GM18520 (cell line): ENCODE results near the gene HOXC6.

Experiments
- ATAC-seq: cut with Tn5 transposase; IDR thresholded peaks from one replicate; pipeline ENCODE4 v1.9.1; 2021; ENCODE audit not compliant: unreplicated experiment

The HOXC6 gene

DNA sequence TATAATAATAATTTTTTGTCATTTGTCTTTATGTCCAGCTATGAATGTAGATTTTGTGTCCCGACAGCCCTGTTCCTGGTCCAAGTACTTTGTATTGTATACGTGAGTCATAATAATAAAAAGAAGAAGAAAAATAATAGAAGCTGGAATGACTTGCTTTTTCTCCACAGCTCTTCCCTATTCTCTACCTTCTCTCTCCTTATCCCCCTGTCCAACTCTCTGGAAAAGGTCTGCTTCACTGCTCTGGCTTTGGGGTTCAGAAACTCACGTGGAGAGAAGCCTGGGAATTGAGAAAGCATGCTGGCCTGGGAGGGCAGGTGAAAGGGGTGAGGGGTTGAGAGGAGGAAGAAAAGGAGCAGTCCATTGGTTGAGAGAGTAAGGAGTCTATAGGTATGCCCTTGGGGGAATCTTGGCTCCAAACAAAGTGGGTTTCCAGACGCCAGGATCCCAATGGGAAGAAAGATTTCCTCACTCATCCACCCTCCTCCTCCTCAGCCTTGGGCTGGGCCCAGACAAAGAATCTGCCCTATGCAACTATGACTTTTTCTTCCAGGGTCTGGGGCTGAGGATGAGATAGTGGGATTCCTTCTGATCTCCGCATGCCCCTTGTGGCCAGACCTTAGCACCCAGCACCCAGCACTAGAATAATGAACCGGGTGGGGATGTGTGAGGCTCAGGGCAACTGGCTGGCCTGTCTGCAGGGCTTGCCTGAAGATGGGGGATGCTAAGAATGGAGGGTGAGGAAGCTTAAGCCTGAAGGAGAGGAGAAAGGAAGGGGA lies 15.4 kb upstream of the HOXC6 start:
- ATAC-seq: no peak

DNA sequence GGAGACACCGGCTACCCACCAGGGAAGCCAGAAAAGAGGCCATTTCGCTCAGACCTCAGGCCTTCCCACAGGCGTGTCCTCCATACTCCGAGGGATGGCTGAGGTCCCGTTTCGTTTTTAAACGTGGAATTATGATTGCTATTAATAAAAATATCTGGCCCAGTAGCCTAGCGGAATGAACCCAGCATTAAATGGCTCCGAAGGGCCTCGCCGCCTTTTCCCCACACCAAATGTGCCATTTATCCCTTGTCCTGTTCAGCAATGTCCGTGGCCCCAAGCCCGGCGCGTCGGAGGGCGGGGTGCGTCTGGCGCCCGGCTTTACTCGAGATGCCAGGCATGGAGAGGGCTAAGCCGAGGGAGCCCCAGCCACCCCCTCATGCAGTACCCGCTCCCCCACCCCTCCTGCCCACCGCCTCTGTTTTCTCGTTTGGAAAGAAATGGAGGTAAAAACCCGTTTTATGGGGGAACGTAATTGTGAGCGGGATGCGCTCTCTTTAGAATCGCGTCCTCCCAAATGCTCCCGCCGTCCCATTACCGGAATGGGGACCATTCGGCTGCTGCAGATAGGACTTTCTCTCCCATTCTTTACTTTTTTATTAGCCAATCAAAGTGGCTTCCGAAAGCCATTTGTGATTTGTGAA lies 13.7 kb upstream of the HOXC6 start:
- no peak for ATAC-seq

DNA sequence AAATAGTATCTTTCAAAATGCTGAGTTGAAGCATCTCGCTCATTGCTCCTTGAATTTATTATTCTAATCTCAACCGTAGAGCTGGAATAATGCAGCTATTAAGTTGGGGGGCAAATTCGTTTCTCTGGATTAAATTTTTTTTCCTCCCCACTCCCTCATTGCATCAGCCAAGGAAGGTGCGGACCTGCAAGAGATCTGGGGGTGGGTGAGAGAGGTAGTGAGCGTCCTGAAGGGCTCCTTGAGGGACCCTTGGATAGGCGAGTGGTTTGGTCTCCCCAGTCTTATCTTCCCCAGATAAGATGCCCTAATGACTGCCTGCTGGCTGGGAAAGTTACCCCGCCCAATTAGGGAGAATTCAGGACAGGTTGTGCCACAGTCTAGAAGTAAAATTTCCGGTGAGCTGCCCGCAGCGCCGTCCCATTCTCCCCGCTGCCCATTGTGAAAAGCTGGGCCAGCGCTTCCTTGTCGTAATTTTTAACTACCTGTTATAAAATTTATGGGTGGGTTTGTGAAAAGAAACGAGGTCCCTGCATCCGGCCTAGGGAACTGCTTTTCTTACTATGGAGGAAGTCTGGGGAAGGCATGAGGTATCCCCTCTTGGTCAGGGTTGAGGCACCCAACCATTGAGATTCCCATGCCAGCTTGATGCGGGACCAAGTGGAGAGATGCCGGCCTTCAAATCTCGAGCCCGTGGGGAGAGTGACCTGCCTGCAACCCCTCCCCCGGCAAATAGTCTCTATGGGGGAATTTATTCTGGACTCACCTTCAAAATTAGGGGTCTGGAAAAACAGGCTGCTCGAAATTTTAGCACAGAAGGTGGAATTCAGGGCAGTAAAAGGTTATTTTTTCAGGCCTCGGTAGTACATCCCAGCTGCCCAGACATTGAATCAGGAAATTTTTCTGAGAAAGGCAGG lies 13.0 kb upstream of the HOXC6 start:
- no peak for ATAC-seq

DNA sequence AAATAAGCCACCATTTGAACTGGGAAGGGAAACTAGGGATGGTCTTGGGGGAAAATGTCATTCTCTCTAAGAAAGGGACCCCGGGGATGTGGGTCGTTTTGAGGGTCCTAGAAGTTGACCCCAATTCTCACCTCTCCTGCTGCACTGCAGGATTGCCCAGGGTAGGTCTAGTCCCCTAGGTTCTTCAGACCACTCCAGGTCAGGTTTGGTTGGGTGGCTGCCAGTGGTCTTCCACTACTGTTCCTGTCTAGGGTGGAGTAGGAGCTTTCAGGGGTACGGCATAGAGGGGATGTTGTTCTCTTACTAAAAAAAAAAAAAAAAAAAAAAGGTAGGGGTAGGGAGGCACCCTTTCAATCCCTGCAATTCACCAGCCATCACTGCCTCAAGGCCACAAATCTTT lies 12.2 kb upstream of the HOXC6 start:
- ATAC-seq: no peak

DNA sequence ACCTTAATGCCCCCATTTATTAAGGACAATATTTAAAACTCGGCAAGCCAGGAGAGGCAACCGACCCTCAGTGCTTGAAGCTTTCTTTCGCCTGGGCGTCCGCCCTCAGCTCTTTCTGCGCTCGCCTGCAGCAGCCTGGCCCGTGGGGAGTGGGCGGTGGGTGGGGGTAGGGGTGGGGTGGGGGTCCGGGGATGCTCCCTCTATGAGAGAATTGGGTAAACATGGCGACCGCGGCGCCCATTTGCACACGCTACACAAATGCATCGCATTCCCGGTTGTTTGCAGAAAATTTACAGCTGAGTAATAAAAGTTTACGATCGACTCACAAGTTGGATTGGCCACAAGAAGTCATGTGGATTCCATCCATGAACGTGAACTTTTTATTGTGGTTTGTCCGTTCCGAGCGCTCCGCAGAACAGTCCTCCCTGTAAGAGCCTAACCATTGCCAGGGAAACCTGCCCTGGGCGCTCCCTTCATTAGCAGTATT lies 11.7 kb upstream of the HOXC6 start:
- ATAC-seq: no peak

DNA sequence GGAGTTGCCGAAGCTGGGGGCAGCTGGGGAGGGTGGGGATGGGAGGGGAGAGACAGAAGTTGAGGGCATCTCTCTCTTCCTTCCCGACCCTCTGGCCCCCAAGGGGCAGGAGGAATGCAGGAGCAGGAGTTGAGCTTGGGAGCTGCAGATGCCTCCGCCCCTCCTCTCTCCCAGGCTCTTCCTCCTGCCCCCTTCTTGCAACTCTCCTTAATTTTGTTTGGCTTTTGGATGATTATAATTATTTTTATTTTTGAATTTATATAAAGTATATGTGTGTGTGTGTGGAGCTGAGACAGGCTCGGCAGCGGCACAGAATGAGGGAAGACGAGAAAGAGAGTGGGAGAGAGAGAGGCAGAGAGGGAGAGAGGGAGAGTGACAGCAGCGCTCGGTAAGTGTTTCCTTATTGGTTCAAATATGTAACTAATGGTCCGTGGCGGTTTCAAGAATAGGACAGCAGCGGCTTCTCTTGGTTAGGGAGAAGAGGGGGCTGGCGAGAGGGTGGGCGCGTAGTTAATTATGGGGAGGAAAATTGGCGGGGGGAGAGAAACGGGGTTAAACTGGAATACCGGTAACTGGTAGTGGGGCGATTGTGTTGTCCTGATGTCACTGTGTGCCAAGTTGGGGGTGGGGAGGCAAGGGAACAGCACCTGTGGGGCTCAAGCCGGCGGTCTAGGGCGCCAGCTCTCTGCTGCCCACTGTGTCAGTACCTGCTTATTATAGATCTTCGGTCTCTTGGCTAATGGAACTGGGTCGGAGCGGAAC lies 11.0 kb upstream of the HOXC6 start:
- no peak for ATAC-seq

DNA sequence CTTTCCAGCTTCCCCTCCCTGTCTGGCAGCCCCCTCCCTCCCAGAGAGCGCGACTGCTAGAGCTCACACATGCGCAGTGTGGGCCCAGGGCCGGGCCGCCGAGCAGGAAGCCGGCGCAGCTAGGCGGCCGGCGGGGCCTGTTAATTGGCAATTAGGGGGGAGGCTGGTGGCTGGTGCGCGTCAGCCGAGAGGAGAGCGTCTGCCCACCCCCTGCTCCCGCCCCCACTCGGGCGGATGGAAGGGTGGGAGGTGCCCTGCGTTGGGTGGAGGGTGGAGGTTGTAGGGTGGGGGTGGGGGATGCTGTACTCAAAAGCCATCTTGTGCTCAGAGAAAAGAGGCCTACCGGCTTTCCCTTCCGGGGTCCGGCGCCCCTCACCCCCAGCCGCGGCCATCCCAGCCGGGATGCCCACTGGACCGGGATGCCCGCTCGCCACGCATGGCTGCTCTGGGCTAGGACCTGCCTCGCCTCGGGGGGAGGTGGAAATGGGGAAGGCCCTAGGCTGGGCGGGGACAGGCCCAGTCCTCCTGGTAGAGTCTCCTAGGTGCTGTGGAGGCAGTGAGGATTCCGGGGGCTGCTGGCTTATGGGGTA lies 10.3 kb upstream of the HOXC6 start:
- peak; percentile 58 for ATAC-seq

DNA sequence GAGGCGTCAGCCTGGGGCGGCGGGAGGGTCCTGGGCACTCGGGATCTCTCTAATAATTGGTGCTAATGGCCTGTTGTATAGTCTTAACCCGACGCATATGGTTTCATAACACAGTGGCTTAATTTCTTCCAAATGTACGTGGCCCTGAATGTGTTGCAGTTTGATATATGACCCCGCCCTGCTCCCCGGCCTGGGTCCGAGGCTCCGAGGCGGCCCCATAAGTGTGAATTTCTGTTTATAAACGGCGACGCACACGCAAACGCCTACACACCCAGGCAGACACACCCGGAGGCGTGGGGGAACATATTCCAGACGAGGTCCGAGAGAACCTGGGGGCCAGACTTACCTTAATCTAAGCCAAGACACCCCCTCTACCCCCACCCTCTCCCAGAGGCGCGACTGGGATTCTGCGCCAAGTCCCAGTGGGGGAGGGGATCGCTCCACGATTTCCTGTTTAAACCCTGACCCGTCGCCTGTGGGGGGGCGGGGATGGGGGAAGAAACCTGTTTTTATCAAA lies 9.7 kb upstream of the HOXC6 start:
- no peak for ATAC-seq

DNA sequence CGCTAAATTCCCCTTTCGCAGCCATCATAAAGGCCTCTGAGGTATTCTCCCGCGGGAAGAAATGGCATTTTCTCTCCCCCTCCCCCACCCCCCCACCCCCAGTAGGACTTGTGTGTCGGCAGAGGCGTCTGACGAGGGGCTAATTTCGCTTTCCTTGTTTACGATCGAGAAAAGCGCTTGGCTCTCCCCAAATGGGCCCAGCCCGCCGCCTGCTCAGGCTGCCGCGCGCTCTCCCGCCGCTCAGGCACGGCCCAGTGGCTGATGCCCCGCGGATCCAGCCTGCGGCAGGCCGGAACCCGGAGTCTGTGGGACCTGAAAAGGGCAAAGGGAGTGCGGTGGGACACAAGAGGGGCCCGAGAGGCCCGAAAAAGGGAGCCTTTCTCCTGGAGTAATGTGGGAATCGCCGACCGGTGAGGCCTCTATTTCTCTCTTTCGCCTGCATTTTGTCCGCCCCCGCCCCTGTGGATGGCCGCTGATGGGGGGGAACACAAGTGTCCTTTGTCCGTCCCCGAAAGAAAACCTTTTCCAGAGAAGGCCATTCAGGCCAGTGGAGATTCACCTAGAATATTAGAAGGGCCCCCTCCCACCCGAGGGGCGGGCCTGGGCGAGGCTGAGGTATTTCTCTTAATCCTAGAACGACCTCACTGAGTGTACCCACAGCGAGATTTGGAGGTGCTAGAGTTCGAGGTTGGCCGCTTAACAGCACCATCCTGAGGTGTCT lies 9.0 kb upstream of the HOXC6 start:
- no peak for ATAC-seq

DNA sequence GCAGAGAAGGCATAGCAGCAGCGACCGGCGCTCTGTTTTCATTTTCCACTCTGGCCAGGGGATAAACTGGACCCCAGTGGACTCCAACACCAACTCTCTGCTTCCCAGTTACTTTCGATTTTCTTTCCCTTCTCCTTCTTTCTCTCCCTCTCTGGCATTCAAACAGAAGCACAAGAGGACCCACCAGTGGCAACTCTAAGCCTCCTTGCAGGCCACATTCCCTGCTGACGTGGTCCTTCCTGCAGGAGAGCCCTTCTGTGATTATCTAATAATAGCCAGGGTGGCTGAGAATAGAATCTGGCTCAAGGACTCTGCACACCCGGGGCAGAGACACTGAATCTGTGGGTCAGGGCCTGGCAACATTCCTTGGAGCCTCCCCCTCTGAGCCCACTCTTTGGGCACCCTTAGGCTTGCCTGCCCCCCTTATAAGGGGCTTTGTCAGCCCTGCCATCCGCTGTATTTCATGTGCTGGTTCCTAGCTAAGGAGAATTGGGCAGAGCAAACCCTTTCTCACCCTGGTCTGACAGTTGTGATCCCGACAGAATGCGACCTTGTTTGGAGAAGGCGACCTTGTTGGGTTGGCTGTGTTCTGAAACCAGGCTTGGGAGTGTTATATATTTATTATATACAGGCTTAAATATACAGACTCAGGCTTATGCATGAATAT lies 8.2 kb upstream of the HOXC6 start:
- ATAC-seq: no peak

DNA sequence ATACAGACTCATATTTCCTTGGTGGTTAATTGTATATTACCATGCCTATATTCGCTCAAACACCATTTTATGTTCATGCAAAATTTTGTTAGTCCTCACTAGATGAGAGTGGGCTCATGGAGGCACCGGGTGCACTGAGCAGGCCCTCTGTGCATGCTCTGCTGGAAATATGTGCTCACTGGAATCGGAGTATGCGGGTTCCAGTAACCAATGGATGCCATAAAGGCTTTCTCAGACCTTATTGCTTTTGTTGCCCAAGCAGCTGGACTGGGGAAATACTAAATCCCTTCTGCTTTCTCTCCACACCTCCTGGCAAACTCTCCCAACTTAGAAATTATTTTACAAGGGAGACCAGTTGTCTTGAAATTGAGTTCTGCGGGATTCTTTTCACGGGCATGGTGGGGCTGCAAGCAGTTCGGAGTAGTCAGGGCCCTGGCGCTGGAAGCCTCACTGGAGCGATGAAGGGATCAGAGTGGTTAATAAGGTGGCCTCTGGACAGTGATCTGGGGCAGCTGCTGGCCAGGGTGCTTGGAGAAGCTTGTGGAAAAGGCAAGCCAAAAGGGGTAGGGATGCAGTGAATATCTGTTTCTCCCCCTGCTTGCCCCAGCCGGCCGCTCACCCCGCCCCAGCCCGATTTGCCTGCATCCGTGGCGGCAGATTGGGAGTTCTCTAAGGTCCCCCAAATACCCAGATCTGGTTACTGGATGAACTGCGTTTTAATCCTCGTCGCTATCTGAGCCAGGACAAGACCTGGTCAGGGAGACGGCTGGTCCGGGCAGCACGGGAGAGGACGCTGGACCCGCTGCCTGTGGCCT lies 7.4 kb upstream of the HOXC6 start:
- ATAC-seq: no peak

DNA sequence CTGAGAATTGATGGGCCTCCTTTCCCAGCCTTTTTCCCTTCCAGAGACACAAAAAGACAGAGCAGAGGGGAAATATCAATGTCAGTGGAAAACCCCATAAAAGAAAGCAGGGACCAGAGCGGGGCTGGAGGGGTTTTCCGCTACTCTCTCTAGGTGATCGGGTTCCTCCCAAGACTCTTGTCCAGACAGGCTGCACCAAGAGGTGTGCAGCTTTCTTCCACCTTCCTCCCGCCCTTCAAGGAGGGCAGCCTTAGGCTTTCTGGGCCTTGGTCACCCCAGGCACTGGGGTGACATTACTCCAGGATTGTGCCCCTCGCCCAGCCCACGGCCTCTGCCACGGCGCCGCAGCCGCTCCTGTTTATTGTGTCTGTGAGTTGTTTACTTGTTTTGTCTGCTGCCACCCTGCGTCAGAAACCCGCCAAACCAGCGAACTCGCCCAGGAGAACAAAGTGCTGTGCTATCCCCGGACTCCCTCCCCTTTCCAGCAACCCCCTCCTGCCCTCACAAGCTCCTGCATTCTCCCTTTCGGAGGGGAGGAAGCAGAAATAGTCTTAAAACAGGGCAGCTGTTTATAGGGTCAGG lies 6.7 kb upstream of the HOXC6 start:
- ATAC-seq: no peak

DNA sequence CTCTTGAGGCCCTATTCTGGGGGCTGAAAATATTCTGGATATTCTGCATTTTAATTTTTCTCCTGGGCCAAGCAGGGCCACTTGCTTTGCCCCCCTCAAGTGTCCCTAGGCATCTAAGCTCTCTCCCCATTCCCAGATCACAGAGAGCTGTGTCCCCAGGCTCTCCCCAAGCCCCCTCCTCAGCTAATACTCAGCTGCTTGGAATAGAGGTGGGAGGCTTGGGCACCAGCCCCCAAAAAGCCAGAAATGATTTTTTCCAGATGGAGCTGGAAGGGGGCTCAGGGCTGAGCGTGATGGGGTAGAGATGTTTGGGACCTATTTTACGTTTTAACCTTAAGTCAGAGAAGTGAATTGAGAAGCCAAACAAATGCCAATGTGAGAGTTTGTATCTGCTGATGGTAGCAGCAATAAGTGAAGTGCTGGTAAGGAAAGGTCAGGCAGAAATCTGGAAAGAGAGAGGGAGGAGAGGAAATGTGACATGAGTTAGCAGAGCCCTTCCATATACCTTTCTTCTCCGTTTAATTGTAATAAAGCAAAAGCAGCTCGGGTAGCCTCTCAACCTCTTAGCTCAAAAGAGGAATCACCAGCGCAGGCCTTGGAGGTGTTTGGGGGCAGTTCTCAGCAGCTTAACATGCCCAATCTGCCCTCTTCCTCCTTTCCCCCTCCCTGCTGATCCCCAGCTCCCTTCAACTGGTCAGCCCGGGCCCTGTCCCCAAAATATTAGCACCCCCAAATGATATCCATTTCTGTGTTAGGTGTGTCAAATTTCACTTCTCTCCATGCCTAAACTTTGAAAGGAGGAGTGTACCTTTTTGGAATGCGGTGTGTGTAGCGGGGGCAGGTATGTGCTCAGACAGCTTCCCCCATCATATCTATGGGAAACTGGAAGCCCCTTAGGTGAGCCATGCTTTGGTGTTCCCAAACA lies 5.0 kb upstream of the HOXC6 start:
- no peak for ATAC-seq

DNA sequence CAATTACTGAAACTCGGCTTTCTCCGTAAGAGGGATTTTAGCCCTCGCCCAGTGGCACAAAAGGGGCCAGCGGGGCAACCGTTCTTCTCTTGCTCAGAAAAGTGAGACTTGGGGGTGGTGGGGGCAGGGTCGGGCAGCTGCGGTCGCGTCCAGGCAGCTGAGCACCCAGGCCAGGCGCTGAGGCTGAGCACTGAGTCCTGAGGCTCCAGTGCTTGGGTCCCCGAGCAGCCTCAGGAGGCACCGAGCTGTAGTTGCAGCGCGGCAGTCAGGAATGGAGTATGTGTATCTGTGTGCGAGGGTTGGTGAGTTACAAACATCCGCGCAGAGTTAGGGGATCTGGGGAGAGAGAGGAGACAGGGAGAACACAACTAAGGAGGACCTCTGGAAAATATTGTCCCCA lies 4.1 kb upstream of the HOXC6 start:
- no peak for ATAC-seq

DNA sequence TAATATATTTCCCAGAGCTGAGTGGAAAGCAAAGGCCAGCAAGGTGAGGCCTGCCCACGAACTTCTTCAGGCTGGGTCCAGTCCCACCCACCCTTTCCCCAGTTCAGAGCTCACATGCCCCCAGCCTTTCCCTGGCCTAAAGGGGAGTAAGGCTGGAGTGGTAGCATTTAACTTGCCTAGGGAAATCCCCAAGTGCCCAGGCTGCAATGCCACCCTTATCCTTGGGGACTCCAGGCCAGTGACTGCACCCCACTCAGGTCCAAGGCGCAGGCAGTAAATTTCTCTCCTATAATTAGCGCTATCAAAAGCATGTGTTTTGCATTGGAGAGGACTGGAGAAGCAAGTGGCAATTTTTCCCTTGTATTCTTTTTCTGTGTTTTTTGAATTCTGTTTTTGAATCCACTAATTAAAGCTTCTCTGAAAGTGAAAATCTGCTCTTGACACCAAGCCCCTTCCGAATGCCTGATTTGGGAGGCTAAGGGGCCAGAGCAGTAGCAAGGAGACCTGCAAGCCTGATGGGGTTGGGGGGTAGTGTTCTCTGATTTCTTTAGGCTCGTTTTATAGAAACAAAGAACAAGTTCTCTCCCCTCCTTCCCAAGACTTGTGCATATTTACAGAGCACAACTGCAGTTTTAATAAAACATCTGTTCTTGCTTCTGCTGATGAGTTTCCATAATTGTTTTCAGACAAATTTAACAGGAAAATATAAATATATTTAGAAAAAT lies 3.5 kb upstream of the HOXC6 start:
- ATAC-seq: no peak
